ENCODE measurements around the gene CNTNAP2.

The CNTNAP2 gene

DNA sequence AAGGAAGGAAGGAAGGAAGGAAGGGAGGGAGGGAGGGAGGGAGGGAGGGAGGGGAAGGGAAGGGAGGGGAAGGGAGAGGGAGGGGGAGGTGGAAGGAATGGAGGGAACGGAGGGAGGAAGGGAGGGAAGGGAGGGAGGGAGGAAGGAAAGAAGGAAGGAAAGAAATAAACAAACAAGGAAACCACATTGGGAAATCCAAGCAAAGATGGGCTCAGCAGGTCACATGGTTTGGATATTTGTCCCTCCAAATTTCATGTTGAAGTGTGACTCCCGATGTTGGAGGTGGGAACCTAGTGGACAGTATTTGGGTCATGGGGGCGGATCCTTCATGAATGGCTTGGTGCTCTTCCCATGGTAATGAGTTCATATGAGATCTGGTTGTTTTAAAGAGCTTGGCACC is 2019.4 kb downstream of the CNTNAP2 start:
- H3K9me3 Mint-ChIP-seq, result no peaks in the 10 kb centered on the region
- DNase-seq, result no peak
- H3K27ac Mint-ChIP-seq, result no peak overlapping the region
- H3K4me3 Mint-ChIP-seq, result no peak overlapping the region
- H3K27me3 Mint-ChIP-seq, result no peaks in the 10 kb centered on the region
- H3K36me3 Mint-ChIP-seq, result no peaks in the 10 kb centered on the region
- CTCF ChIA-PET, result no interaction called here
- no peaks in the 10 kb centered on the region for H3K4me1 Mint-ChIP-seq

DNA sequence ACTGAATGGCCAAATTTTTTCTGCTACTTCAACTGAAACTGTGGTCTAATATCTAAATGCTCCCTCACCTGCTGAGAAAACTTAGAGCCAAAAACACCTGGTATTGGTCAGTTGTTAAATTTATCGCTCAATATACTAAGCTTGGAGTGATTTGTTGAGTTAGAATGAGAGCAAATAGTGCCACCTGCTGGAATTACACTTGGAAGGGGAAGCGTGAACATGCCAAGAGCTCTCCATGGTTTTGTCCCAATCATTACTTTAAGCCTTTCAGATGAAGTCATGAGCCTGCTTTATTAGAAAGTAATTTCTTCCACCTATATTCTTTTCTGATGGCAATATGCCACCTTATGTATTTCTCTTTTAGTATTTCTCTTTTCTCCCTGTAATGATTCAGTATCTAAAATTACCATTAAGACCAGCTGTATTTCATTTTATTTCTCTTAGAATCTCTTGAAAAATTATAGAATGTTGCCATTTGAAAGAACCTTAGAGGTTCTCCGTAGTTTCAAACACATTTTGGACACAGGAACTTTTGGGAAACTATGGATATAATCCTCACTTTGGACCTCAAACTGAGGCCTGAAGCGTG is 2026.2 kb downstream of the CNTNAP2 start:
- DNase-seq, result peak; percentile 28
- Mint-ChIP-seq H3K36me3 (no peaks in the 10 kb centered on the region), H3K27ac (no peak overlapping the region), H3K4me3 (no peak overlapping the region), H3K4me1 (no peaks in the 10 kb centered on the region), H3K9me3 (no peaks in the 10 kb centered on the region), H3K27me3 (no peaks in the 10 kb centered on the region)
- CTCF ChIA-PET, result interaction anchor here (1.0 to 1.5 kb wide), 7 partner anchors 9 to 898 kb away, joined by 3 to 5 read pairs (median 3); no protein-coding TSS in a partner anchor

DNA sequence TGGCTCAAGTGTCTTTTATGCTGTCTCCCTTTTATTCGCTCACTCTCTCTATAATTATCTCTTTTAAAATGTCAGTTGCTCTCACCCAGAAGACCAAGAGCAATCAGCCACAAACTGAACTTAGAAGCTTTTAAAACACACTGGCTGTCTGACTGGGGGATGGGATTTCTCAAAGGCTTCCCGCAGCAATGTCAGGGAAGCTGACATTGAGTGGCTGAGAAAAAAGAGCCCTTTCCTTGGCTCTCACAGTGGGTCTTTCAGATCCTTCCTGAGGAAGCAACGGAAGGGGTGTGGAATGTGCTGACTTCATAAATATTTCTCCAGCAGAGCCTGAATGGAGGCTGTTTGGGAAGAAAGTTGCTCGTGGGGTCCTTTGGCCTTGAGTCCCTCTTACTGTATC is 2028.2 kb downstream of the CNTNAP2 start:
- CTCF ChIA-PET, result no interaction called here
- no peaks in the 10 kb centered on the region for H3K36me3 Mint-ChIP-seq
- H3K27ac Mint-ChIP-seq, result no peak overlapping the region
- H3K4me3 Mint-ChIP-seq, result no peak overlapping the region
- DNase-seq, result no peak
- no peaks in the 10 kb centered on the region for H3K9me3 Mint-ChIP-seq
- no peaks in the 10 kb centered on the region for H3K4me1 Mint-ChIP-seq
- no peaks in the 10 kb centered on the region for H3K27me3 Mint-ChIP-seq

- Mint-ChIP-seq H3K4me1 (no peaks in the 10 kb centered on the region), H3K9me3 (no peaks in the 10 kb centered on the region), H3K36me3 (no peaks in the 10 kb centered on the region), H3K27me3 (no peaks in the 10 kb centered on the region), H3K27ac (no peak overlapping the region), H3K4me3 (no peak overlapping the region)
- DNase-seq, result no peak
- CTCF ChIA-PET, result no interaction called here
Observed at GRCh38 chr7:148146346-148146745, 2029.7 kb downstream of the CNTNAP2 start.

GRCh38 chr7:148147438-148147837 is 2030.8 kb downstream of the CNTNAP2 start:
- H3K9me3 Mint-ChIP-seq, result no peaks in the 10 kb centered on the region

GRCh38 chr7:148148456-148148855 is 2031.9 kb downstream of the CNTNAP2 start:
- no peaks in the 10 kb centered on the region for H3K4me1 Mint-ChIP-seq
- CTCF ChIA-PET, result no interaction called here
- no peaks in the 10 kb centered on the region for H3K27me3 Mint-ChIP-seq
- no peaks in the 10 kb centered on the region for H3K36me3 Mint-ChIP-seq
- H3K9me3 Mint-ChIP-seq, result no peaks in the 10 kb centered on the region
- DNase-seq, result no peak
- H3K4me3 Mint-ChIP-seq, result no peak overlapping the region
- H3K27ac Mint-ChIP-seq, result no peak overlapping the region

More at GRCh38 chr7:148147438-148147837, 2030.8 kb downstream of the CNTNAP2 start:
- Mint-ChIP-seq H3K27me3 (no peaks in the 10 kb centered on the region), H3K4me3 (no peak overlapping the region), H3K27ac (no peak overlapping the region), H3K36me3 (no peaks in the 10 kb centered on the region), H3K4me1 (no peaks in the 10 kb centered on the region)
- no peak for DNase-seq
- CTCF ChIA-PET, result no interaction called here

DNA sequence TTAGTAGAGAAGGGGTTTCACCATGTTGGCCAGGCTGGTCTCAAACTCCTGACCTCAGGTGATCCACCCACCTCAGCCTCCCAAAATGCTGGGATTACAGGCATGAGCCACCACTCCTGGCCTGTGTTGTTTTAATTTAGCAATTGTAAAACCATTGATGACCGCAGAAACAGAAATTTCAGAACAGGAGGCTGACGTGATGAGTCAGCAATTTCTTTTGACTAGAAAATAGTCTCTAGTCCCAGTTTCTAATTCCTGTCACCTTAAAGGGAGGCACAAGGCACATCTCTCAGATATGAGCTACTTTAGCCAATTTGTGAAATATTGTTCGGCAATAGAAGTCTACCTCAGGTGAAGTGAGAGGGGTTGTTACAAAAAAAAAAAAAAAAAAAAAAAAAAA is 2033.1 kb downstream of the CNTNAP2 start:
- H3K4me1 Mint-ChIP-seq, result no peaks in the 10 kb centered on the region
- DNase-seq, result no peak
- H3K36me3 Mint-ChIP-seq, result no peaks in the 10 kb centered on the region
- no peak overlapping the region for H3K4me3 Mint-ChIP-seq
- no peaks in the 10 kb centered on the region for H3K9me3 Mint-ChIP-seq
- H3K27me3 Mint-ChIP-seq, result no peaks in the 10 kb centered on the region
- H3K27ac Mint-ChIP-seq, result no peak overlapping the region
- CTCF ChIA-PET, result no interaction called here

GRCh38 chr7:148151778-148152177 is 2035.2 kb downstream of the CNTNAP2 start:
- H3K27ac Mint-ChIP-seq, result no peak overlapping the region
- no peak overlapping the region for H3K4me3 Mint-ChIP-seq
- no peaks in the 10 kb centered on the region for H3K27me3 Mint-ChIP-seq
- no peaks in the 10 kb centered on the region for H3K36me3 Mint-ChIP-seq
- H3K9me3 Mint-ChIP-seq, result no peaks in the 10 kb centered on the region
- H3K4me1 Mint-ChIP-seq, result no peaks in the 10 kb centered on the region
- no peak for DNase-seq
- CTCF ChIA-PET, result interaction anchor here (1.5 kb wide), 1 partner anchor 9 kb away, joined by 5 read pairs; no protein-coding TSS in a partner anchor

- DNase-seq, result no peak
- Mint-ChIP-seq H3K27me3 (no peaks in the 10 kb centered on the region), H3K9me3 (no peaks in the 10 kb centered on the region), H3K36me3 (no peaks in the 10 kb centered on the region), H3K4me3 (no peak overlapping the region), H3K4me1 (no peaks in the 10 kb centered on the region), H3K27ac (no peak overlapping the region)
- CTCF ChIA-PET, result interaction anchor here (1.0 kb wide), 1 partner anchor 108 kb away, joined by 3 read pairs; no protein-coding TSS in a partner anchor
Observed at GRCh38 chr7:148153616-148154284, 2037.1 kb downstream of the CNTNAP2 start.

GRCh38 chr7:148155000-148155399 is 2038.4 kb downstream of the CNTNAP2 start:
- DNase-seq, result no peak
- CTCF ChIA-PET, result no interaction called here
- no peaks in the 10 kb centered on the region for H3K36me3 Mint-ChIP-seq
- no peaks in the 10 kb centered on the region for H3K9me3 Mint-ChIP-seq
- no peaks in the 10 kb centered on the region for H3K27me3 Mint-ChIP-seq
- no peaks in the 10 kb centered on the region for H3K4me1 Mint-ChIP-seq
- no peak overlapping the region for H3K4me3 Mint-ChIP-seq
- no peak overlapping the region for H3K27ac Mint-ChIP-seq

GRCh38 chr7:148155826-148156225 is 2039.2 kb downstream of the CNTNAP2 start:
- Mint-ChIP-seq H3K4me3 (no peak overlapping the region), H3K27ac (no peak overlapping the region), H3K27me3 (no peaks in the 10 kb centered on the region), H3K9me3 (no peaks in the 10 kb centered on the region), H3K4me1 (no peaks in the 10 kb centered on the region), H3K36me3 (no peaks in the 10 kb centered on the region)
- CTCF ChIA-PET, result no interaction called here
- no peak for DNase-seq

GRCh38 chr7:148156233-148156632 is 2039.6 kb downstream of the CNTNAP2 start:
- Mint-ChIP-seq H3K4me1 (no peaks in the 10 kb centered on the region), H3K27ac (no peak overlapping the region), H3K9me3 (no peaks in the 10 kb centered on the region), H3K36me3 (no peaks in the 10 kb centered on the region), H3K4me3 (no peak overlapping the region), H3K27me3 (no peaks in the 10 kb centered on the region)
- DNase-seq, result no peak
- CTCF ChIA-PET, result no interaction called here

GRCh38 chr7:148159331-148159730 is 2042.7 kb downstream of the CNTNAP2 start:
- Mint-ChIP-seq H3K4me1 (no peaks in the 10 kb centered on the region), H3K27ac (no peak overlapping the region), H3K27me3 (no peaks in the 10 kb centered on the region), H3K4me3 (no peak overlapping the region), H3K36me3 (no peaks in the 10 kb centered on the region), H3K9me3 (no peaks in the 10 kb centered on the region)
- CTCF ChIA-PET, result no interaction called here
- DNase-seq, result no peak

- H3K27ac Mint-ChIP-seq, result no peak overlapping the region
- DNase-seq, result no peak
- CTCF ChIA-PET, result no interaction called here
- H3K9me3 Mint-ChIP-seq, result no peaks in the 10 kb centered on the region
- H3K4me1 Mint-ChIP-seq, result no peaks in the 10 kb centered on the region
- no peaks in the 10 kb centered on the region for H3K27me3 Mint-ChIP-seq
- no peaks in the 10 kb centered on the region for H3K36me3 Mint-ChIP-seq
- no peak overlapping the region for H3K4me3 Mint-ChIP-seq
Observed at GRCh38 chr7:148161776-148162175, 2045.2 kb downstream of the CNTNAP2 start.

- CTCF ChIA-PET, result interaction anchor here (1.4 kb wide), 1 partner anchor 20 kb away, joined by 5 read pairs; no protein-coding TSS in a partner anchor
- no peak for DNase-seq
- Mint-ChIP-seq H3K4me1 (no peaks in the 10 kb centered on the region), H3K9me3 (no peaks in the 10 kb centered on the region), H3K27me3 (no peaks in the 10 kb centered on the region), H3K36me3 (no peaks in the 10 kb centered on the region), H3K4me3 (no peak overlapping the region), H3K27ac (no peak overlapping the region)
Observed at GRCh38 chr7:148162808-148163207, 2046.2 kb downstream of the CNTNAP2 start.
